Panc1 (cell line): ENCODE measurements around the gene TMEM233.

Source experiments
- POLR2AphosphoS5 ChIP-seq: IDR thresholded peaks from 2 replicates; pipeline ENCODE4 v1.6.1; 2012; ENCODE audit warnings: mild to moderate bottlenecking, low read depth, low read length, moderate library complexity
- REST ChIP-seq, 2 experiments: IDR thresholded peaks; 2 replicates each; pipeline ENCODE4 v1.6.1; 2011 to 2012; ENCODE audit warnings: low read depth in 2 of 2, control low read depth in 1 of 2, low read length in 1 of 2, mild to moderate bottlenecking in 1 of 2, moderate library complexity in 1 of 2; ENCODE audit not compliant: insufficient read depth in 1 of 2
- TCF7L2 ChIP-seq: IDR thresholded peaks from 2 replicates; pipeline ENCODE4 v1.6.1; 2011; ENCODE audit warnings: mild to moderate bottlenecking, low read depth, low read length, inconsistent platforms
- TF ChIP-seq, protein P1 (sequence below): fragments of 450-650 bp; IDR thresholded peaks from 2 replicates; pipeline ENCODE4 v1.5.1; 2017; ENCODE audit warnings: mild to moderate bottlenecking

DNA sequence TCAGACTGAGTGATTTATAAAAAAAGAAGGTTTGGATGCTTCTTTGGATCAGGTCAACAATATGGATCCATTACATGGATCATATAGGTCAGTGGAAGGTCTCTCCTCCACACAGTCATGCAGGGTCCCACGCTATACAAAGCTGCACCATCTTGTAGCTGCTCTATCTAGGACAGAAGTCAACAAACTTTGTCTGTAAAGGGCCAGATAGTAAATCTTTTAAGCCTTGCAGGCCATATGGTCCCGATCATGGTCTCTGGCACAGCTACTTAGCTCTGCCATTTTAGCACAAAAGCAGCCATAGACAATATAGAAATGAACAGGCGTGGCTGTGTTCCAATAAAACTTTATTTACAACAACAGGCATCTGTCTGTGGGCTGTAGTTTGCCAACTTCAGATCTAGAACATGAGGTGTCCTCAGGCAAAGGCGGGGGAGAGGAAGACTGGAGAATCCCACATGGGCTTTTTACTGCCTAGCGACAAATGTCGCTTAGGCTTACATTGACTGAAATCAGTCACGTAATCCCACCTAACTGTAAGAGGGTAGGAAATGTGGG is 36.7 kb downstream of the TMEM233 start:
- TF ChIP-seq, protein P1, sequence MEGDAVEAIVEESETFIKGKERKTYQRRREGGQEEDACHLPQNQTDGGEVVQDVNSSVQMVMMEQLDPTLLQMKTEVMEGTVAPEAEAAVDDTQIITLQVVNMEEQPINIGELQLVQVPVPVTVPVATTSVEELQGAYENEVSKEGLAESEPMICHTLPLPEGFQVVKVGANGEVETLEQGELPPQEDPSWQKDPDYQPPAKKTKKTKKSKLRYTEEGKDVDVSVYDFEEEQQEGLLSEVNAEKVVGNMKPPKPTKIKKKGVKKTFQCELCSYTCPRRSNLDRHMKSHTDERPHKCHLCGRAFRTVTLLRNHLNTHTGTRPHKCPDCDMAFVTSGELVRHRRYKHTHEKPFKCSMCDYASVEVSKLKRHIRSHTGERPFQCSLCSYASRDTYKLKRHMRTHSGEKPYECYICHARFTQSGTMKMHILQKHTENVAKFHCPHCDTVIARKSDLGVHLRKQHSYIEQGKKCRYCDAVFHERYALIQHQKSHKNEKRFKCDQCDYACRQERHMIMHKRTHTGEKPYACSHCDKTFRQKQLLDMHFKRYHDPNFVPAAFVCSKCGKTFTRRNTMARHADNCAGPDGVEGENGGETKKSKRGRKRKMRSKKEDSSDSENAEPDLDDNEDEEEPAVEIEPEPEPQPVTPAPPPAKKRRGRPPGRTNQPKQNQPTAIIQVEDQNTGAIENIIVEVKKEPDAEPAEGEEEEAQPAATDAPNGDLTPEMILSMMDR, result no peak
- TF ChIP-seq POLR2AphosphoS5 (no peak), TCF7L2 (no peak), REST (IDR thresholded peaks at IDR 0.05; ENCODE audit: insufficient read depth in 1 of 2, low read depth in 2 of 2, low read length in 1 of 2) (no peak)
